Ishikawa (cell line): ENCODE data around the gene SLC46A2.

ENCODE experiments used
- CEBPB ChIP-seq: IDR thresholded peaks from 2 replicates; pipeline ENCODE4 v1.6.1; 2012
- CREB1 ChIP-seq: IDR thresholded peaks from 2 replicates; pipeline ENCODE4 v1.6.1; 2012; ENCODE audit warnings: low read depth
- EGR1 ChIP-seq: IDR thresholded peaks from 2 replicates; pipeline ENCODE4 v1.6.1; 2012
- EP300 ChIP-seq: IDR thresholded peaks from 2 replicates; pipeline ENCODE4 v1.6.1; 2012; ENCODE audit warnings: borderline replicate concordance
- FOXM1 ChIP-seq: IDR thresholded peaks from 2 replicates; pipeline ENCODE4 v1.6.1; 2012; ENCODE audit warnings: low read depth, borderline replicate concordance
- NFIC ChIP-seq: IDR thresholded peaks from 2 replicates; pipeline ENCODE4 v1.6.1; 2012
- RAD21 ChIP-seq: IDR thresholded peaks from 2 replicates; pipeline ENCODE4 v1.6.1; 2012; ENCODE audit warnings: low read depth
- TAF1 ChIP-seq: IDR thresholded peaks from 2 replicates; pipeline ENCODE4 v1.6.1; 2012; ENCODE audit warnings: low read depth, mild to moderate bottlenecking
- TCF12 ChIP-seq: IDR thresholded peaks from 2 replicates; pipeline ENCODE4 v1.6.1; 2012; ENCODE audit warnings: low read depth
- TEAD4 ChIP-seq: IDR thresholded peaks from 2 replicates; pipeline ENCODE4 v1.6.1; 2012
- YY1 ChIP-seq: IDR thresholded peaks from 2 replicates; pipeline ENCODE4 v1.6.1; 2012; ENCODE audit warnings: low read depth
- ZBTB7A ChIP-seq: IDR thresholded peaks from 2 replicates; pipeline ENCODE4 v1.6.1; 2012; ENCODE audit warnings: low read depth
- TF ChIP-seq, protein P1 (sequence below): IDR thresholded peaks from 2 replicates; pipeline ENCODE4 v1.6.1; 2012
- TF ChIP-seq, protein P2 (sequence below): IDR thresholded peaks from 2 replicates; pipeline ENCODE4 v1.6.1; 2012; ENCODE audit warnings: low read depth, mild to moderate bottlenecking
- TF ChIP-seq, protein P3 (sequence below): IDR thresholded peaks from 2 replicates; pipeline ENCODE4 v1.6.1; 2012

The SLC46A2 gene

DNA sequence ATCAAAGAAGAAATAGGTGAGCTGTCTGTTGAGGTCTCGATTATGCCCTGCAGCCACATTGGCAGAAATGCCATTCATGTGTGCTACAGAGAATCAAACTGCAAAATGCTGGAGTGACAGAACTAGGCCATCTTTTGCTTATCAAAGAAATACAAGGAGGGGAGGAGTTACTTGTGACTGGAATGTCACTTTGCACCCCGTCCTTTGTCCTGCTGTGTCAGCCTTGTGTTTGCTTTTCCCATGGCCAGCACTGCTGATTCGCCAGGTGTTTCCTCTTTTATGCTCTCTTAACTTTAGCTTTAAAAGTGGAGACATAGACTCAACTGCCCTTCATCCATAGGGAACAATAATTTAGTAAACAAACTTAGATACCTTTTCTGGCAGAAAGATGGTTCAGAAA lies 54.3 kb downstream of the SLC46A2 start:
- TF ChIP-seq, protein P1, sequence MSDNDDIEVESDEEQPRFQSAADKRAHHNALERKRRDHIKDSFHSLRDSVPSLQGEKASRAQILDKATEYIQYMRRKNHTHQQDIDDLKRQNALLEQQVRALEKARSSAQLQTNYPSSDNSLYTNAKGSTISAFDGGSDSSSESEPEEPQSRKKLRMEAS = no peak
- no peak for TF ChIP-seq EGR1
- no peak for TF ChIP-seq TCF12
- TF ChIP-seq FOXM1 = no peak
- no peak for TF ChIP-seq RAD21
- no peak for TF ChIP-seq ZBTB7A
- no peak for TF ChIP-seq EP300
- TF ChIP-seq CEBPB = no peak
- TF ChIP-seq NFIC = no peak
- no peak for TF ChIP-seq YY1
- no peak for TF ChIP-seq TEAD4
- TF ChIP-seq, protein P2, sequence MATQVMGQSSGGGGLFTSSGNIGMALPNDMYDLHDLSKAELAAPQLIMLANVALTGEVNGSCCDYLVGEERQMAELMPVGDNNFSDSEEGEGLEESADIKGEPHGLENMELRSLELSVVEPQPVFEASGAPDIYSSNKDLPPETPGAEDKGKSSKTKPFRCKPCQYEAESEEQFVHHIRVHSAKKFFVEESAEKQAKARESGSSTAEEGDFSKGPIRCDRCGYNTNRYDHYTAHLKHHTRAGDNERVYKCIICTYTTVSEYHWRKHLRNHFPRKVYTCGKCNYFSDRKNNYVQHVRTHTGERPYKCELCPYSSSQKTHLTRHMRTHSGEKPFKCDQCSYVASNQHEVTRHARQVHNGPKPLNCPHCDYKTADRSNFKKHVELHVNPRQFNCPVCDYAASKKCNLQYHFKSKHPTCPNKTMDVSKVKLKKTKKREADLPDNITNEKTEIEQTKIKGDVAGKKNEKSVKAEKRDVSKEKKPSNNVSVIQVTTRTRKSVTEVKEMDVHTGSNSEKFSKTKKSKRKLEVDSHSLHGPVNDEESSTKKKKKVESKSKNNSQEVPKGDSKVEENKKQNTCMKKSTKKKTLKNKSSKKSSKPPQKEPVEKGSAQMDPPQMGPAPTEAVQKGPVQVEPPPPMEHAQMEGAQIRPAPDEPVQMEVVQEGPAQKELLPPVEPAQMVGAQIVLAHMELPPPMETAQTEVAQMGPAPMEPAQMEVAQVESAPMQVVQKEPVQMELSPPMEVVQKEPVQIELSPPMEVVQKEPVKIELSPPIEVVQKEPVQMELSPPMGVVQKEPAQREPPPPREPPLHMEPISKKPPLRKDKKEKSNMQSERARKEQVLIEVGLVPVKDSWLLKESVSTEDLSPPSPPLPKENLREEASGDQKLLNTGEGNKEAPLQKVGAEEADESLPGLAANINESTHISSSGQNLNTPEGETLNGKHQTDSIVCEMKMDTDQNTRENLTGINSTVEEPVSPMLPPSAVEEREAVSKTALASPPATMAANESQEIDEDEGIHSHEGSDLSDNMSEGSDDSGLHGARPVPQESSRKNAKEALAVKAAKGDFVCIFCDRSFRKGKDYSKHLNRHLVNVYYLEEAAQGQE = no peak
- TF ChIP-seq CREB1 = no peak
- TF ChIP-seq TAF1 = no peak
- TF ChIP-seq, protein P3, sequence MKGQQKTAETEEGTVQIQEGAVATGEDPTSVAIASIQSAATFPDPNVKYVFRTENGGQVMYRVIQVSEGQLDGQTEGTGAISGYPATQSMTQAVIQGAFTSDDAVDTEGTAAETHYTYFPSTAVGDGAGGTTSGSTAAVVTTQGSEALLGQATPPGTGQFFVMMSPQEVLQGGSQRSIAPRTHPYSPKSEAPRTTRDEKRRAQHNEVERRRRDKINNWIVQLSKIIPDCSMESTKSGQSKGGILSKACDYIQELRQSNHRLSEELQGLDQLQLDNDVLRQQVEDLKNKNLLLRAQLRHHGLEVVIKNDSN = no peak

DNA sequence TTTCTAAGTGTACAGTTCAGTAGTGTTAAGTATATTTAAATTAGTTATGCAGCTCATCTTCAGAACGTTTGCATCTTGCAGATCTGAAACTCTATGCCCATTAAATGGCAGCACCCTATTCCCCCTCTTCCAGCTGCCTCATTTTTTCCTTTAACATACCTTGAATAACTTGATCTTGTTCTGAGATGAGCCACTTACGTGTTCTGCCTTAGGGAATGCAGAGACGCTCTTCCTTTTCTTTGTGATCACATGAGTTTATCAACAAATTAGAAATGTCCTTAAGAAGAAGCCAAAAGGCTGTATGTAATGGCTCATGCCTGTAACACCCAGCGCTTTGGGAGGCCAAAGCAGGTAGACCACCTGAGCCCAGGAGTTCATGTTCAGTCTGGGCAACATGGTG lies 57.6 kb downstream of the SLC46A2 start:
- no peak for TF ChIP-seq CEBPB
- no peak for TF ChIP-seq TAF1
- TF ChIP-seq, protein P2 = no peak
- TF ChIP-seq, protein P1 = no peak
- no peak for TF ChIP-seq EP300
- TF ChIP-seq YY1 = no peak
- no peak for TF ChIP-seq TEAD4
- TF ChIP-seq, protein P3 = no peak

DNA sequence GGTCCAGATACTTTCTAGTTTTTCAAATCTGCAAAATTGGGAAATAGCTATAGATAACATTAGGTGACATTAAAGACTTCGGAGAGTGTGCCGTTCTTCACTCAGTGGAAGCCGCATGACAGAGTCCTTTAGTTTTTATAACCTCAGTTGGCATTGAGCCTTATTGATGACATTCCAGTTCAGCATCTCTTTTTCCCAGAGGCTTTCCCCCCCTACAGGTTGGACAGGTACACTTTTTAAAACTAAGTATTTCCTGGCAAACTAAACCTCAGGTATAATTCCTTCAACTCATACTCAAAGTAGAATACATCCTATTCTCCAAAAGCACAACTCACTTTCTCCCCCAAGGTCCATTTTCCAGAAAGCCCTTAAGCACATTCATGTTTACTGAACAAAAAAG lies 58.7 kb downstream of the SLC46A2 start:
- TF ChIP-seq YY1 (no peak), NFIC (no peak)
- TF ChIP-seq, protein P1 = no peak

DNA sequence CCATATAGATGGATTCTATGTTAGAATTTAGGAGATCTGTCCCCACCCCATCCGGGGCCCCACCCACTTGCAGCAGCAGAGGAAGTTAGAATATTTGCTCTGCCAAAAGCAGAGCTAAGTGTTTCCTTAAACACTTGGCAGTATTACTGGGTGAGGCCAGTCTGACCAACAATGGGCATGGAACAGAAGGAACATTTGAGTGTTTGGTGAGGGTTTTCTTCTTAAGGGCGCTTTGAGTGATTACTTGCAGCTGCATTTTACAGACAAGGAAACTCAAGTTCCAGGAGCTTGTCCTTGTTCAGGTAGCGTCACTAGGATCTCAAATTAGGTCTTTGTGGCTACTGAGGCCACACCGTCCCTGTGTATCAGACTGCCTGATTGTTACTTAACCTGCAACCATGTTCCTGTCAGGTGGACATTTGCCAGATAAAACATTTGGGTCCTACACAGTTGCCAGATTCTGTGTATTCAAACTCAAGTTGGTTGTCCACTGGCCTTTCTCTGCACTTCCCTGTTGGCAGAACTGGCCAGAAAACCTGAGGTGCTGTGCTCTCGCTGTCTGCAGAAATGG lies 59.3 kb downstream of the SLC46A2 start:
- TF ChIP-seq, protein P3 = no peak
- no peak for TF ChIP-seq TAF1
- no peak for TF ChIP-seq EGR1
- TF ChIP-seq TEAD4 = no peak
- TF ChIP-seq, protein P1 = no peak
- TF ChIP-seq FOXM1 = no peak
- no peak for TF ChIP-seq CEBPB
- TF ChIP-seq, protein P2 = no peak
- TF ChIP-seq EP300 = no peak
- TF ChIP-seq CREB1 = no peak
- no peak for TF ChIP-seq TCF12
- no peak for TF ChIP-seq ZBTB7A
- no peak for TF ChIP-seq RAD21
